ENCODE measurements around the gene PAFAH2.

PAFAH2 gene

GRCh38 chr1:25997828-25998761, at the start of gene PAFAH2:
TSS of gene PAFAH2 (minus strand) at chr1:25998063. CDS start at chr1:25990816, 7,247 bp downstream.
- peak; percentile 98 for DNase-seq

GRCh38 chr1:26047278-26047874, 49.5 kb upstream of the PAFAH2 start:
- no peak for DNase-seq

DNA sequence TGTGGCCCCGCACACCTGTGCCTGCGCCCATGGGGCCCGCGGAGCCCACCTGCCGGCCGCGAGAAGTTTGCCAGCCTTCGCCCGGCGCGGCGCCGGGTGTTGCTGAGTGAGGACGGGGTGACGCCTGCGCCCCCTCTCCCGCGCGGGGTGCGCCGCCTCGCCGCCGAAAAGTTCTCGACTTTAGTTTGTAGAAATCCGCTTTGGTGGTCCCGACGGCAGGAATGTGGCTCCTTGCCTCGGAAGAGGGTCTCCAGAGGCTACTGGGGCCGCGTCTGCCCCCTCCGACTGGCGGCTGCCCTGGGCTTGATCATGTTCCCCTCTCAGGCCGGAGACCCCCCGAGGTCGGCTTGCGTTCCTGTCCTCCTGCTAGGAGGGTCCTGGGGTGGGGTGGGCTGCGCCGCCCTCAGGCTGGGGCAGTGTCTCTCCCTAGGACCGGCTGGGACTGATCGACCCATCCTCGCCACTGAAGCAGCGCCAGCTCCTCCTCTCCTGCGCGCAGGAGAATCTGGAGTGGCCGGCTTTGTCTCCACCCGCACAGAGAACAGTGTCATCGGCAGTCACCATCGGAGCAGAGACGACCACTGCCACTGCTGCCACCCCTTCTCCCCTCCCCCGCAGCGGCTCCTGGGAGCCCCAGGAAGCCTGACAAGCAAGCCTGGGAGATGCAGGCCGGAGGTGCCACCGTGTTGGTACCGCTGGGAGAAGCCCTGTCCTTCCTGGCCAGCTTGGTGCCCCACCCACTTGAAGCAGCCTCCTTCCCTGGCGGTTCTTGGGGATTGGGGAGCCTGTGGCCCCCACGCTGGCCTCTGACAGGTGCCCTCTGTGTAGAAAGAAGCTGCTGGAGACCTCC, 48.6 kb upstream of the PAFAH2 start:
- no peak for DNase-seq

DNA sequence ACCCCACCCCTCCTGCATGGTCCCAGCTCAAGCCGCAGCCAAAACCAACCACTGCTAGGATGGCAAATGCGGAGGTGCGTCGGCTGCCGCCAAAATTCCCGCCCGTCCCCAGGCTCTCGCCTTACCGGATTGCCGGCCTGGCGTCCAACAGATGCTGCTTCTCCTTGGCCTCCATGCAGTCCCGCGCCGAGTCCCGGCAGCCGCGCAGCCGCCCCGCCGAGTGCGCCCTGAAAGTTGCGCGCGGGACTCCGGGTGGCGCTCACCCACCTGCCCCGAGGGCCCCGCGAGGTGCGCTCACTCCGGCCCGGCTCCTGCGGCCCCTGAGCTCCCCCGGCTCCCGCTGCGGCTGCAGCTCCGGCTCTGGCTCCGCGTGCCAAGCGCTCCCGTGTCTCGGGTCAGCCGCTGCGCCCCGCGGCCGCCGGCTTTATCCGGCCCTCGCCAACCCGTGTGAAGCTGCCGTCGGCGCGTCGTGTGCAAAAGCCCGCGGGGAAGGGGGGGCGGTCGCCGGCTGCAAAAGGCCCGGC, 47.9 kb upstream of the PAFAH2 start, which contains the start of gene SLC30A2:
TSS of gene SLC30A2 (minus strand) at position 397 of the 524 bp plus-strand sequence. CDS start at position 175, 222 bp downstream.
- no peak for DNase-seq

DNA sequence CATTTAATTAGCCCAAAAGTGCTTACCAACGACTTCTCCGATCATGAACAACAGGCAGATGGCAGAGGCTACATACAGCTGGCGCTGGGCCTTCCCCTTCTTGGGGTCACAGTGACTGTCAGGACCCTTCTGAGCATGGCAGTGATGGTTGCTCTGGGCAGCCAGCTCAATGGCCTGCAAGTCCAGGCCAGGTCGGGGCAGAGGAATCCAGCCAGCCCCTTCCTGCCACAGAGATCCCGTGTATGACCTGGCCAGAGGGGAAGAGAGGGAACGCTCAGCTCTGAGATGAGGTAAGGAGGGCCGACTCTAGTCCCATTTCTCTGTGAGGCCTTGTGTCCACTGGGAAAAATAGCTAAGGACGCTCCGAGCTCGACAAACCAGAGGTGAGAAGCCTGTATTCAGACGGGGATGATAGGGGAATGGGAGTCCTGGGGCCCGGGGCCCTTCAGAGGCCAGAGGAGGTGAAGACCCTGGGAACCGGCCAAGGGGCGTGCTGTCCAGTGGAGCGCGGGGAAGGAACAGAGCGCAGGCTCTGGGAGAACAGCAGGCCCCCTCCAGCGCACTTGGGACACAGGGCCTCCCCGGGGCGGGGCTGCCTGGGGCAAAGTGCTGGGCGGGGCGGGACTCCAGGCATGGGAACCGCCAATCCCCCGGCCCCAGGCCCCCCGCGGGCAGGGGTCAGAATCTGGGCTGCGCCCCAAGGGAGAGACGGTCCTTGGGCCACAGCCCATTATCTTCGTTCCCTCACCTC, 47.3 kb upstream of the PAFAH2 start:
- DNase-seq = no peak

GRCh38 chr1:26044414-26044813, 46.6 kb upstream of the PAFAH2 start:
- DNase-seq = no peak

- DNase-seq = no peak
These were observed 45.9 kb upstream of the PAFAH2 start for GRCh38 chr1:26043765-26044164.

GRCh38 chr1:26041978-26042377, 44.1 kb upstream of the PAFAH2 start:
- DNase-seq = no peak

GRCh38 chr1:26041401-26041800, 43.5 kb upstream of the PAFAH2 start:
- DNase-seq = no peak

DNA sequence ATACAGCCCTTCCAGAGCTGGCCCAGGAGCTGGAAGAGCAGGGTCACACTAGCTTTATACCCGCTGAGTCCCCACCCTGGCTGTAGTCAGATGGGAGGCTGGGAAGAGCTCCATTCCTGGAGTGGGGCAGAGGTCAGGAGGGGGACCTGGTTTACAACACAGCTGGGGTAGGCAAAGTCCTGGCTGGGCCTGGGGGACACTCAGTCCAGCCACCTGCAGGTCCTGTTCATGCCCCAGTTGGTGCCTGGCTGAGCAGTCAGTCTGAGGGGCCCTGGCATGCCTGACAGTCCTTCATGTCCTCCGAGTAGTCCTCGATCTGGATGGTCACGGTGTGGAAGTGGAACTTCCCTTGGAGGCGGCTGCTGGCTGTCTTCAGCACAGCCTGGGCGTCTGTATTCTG, 41.0 kb upstream of the PAFAH2 start:
- DNase-seq = no peak

DNA sequence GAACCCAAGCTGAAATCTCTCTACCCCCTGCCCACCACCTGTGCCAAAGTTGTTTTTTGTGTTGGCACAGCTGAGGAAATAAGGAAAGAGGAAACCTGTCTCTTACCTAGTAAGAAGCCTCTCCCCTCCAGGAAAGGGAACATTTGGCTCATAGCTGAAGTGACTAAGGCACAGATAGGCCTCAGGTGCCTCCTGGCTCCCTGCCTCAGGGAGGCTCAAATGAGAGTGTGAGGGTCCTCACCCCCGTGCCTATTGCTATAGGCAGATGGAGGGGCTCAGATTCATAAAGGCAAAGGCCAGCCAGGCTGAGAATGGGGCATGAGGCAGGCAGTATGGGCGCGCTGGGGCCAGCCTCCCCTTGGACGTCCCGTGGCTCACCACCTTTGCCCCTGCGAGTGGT, 40.6 kb upstream of the PAFAH2 start:
- no peak for DNase-seq

GRCh38 chr1:26037904-26038303, 40.0 kb upstream of the PAFAH2 start:
- no peak for DNase-seq

GRCh38 chr1:26036756-26037281, 39.0 kb upstream of the PAFAH2 start:
- no peak for DNase-seq

- peak; percentile 82 for DNase-seq
These were observed 38.3 kb upstream of the PAFAH2 start for GRCh38 chr1:26035959-26036755.

GRCh38 chr1:26035203-26035958, 37.5 kb upstream of the PAFAH2 start:
- DNase-seq = peak; percentile 96

- no peak for DNase-seq
These were observed 36.8 kb upstream of the PAFAH2 start for GRCh38 chr1:26034504-26035202.

DNA sequence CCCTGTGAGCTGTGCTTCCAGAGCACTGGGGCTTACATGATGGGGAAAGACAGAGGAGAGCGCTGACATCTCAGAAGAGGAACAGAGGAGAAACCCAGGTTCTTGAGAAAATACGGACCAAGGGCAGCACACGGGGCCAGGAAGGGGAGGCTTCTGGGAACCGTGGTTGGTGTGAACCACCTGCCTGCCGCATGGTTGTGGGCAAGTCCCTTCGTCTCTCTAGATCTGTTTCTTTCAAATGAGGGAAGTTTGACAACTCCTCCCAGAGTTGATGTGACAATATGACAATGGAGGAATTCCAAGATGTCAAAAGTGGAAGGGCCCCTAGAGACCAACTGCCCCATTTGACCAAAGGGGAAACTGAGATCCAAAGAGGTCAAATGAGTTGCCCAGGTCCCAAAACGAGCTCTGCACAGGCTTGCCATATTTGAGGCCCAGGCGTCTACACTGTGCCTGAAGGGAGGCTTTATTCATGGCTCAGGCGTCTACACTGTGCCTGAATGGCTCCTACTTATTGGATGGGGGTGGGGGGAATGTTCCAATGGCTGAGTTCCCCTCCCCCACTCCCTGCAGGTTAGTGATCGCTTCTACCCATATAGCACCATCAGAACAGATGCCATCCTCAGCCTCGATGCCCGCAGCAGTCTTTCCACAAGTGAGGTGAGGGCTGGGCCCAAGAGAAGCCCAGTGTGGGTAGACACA, 34.9 kb upstream of the PAFAH2 start:
- DNase-seq = no peak

- DNase-seq = no peak
These were observed 33.9 kb upstream of the PAFAH2 start for GRCh38 chr1:26031611-26032220.
